Liver (tissue), 3 donors: ENCODE data around the gene DHX15.

Experiments used
- EGR1 ChIP-seq, 2 donors: IDR thresholded peaks; 2 replicates each; pipeline ENCODE4 v1.6.1; 2016 to 2018; ENCODE audit warnings: antibody characterized with exemption in 2 of 2, low read depth in 2 of 2
- FOXA1 ChIP-seq: IDR thresholded peaks from 2 replicates; pipeline ENCODE4 v1.6.1; 2016; ENCODE audit warnings: antibody characterized with exemption
- TAF1 ChIP-seq: conservative IDR thresholded peaks from 2 replicates; pipeline ENCODE4 v1.6.1; 2016; ENCODE audit warnings: antibody characterized with exemption, mild to moderate bottlenecking
- YY1 ChIP-seq: IDR thresholded peaks from 2 replicates; pipeline ENCODE4 v1.6.1; 2016; ENCODE audit warnings: antibody characterized with exemption, mild to moderate bottlenecking
- TF ChIP-seq, protein P1 (sequence below): fragments of 150-350 bp; IDR thresholded peaks from 2 replicates; pipeline ENCODE4 v1.5.1; 2017; ENCODE audit warnings: improper control_type of control experiment, low read depth, low read length; ENCODE audit not compliant: missing input control
- donor health status: healthy.
- donor health status: healthy.

DNA sequence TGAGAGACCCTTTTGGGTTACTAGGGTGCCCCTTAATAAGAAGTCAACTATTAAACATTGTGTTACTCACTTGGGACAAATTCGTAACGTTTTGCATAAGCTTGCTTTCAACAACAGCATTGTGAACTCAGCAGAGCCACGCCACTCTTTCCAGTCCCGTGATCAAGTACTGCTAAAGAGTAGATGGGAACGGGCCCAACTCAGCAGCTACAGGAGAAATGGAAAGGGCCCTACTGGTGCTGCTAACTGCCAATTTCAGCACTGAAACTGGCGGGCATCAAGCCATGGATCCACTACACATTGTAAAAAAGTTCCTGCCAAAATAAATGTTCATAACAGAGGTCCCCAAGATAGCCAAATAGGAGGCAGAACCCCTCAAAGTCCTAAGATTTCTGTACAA lies 19.0 kb upstream of the DHX15 start:
- no peak for TF ChIP-seq EGR1 (IDR thresholded peaks at IDR 0.05; ENCODE audit: low read depth in 2 of 2)
- TF ChIP-seq, protein P1, sequence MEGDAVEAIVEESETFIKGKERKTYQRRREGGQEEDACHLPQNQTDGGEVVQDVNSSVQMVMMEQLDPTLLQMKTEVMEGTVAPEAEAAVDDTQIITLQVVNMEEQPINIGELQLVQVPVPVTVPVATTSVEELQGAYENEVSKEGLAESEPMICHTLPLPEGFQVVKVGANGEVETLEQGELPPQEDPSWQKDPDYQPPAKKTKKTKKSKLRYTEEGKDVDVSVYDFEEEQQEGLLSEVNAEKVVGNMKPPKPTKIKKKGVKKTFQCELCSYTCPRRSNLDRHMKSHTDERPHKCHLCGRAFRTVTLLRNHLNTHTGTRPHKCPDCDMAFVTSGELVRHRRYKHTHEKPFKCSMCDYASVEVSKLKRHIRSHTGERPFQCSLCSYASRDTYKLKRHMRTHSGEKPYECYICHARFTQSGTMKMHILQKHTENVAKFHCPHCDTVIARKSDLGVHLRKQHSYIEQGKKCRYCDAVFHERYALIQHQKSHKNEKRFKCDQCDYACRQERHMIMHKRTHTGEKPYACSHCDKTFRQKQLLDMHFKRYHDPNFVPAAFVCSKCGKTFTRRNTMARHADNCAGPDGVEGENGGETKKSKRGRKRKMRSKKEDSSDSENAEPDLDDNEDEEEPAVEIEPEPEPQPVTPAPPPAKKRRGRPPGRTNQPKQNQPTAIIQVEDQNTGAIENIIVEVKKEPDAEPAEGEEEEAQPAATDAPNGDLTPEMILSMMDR, result no peak
- no peak for TF ChIP-seq YY1
- TF ChIP-seq TAF1, result no peak
- no peak for TF ChIP-seq FOXA1
